Upper lobe of left lung (tissue), 6 donors: Measurements from ENCODE around the gene TCF12. TPM values are rescaled to one million over a fixed set of nuclear protein-coding genes. Genes with fewer than 3 reads are reported as not detected.

Experiments used
- ATAC-seq, 2 donors: fragments of 200-7000 bp; cut with Tn5 transposase; one replicate each; pipeline ENCODE4 v1.9.1; 2022; ENCODE audit warnings: mild to moderate bottlenecking in 2 of 2, moderate library complexity in 2 of 2; ENCODE audit not compliant: low FRiP score in 2 of 2
- DNase-seq, 2 donors: peaks; one replicate each; pipeline ENCODE4 v3.0.0-alpha.2; 2019 to 2020
- H3K27ac ChIP-seq, 4 donors: fragments of 200-600 bp; sonication (generic); one replicate each; pipeline ENCODE4 v1.5.1; 2016 to 2019
- H3K27me3 ChIP-seq, 4 donors: fragments of 200-600 bp; sonication (generic); one replicate each; pipeline ENCODE4 v1.5.1; 2017 to 2019
- H3K36me3 ChIP-seq, 4 donors: fragments of 200-600 bp; sonication (generic); one replicate each; pipeline ENCODE4 v1.5.1; 2016 to 2019
- H3K4me1 ChIP-seq, 4 donors: fragments of 200-600 bp; sonication (generic); one replicate each; pipeline ENCODE4 v1.5.1; 2018 to 2019
- H3K4me3 ChIP-seq, 4 donors: fragments of 200-600 bp; sonication (generic); one replicate each; pipeline ENCODE4 v1.5.1; 2017 to 2019; ENCODE audit warnings: mild to moderate bottlenecking in 2 of 4, moderate library complexity in 1 of 4
- H3K9me3 ChIP-seq, 4 donors: fragments of 200-600 bp; sonication (generic); one replicate each; pipeline ENCODE4 v1.5.1; 2018 to 2019
- EP300 ChIP-seq, 4 donors: sonication (generic); formaldehyde crosslinking; IDR thresholded peaks; one replicate each; pipeline ENCODE4 v1.5.1; 2017; ENCODE audit warnings: antibody characterized with exemption in 4 of 4, control low read depth in 2 of 4
- POLR2A ChIP-seq, 4 donors: fragments of 450-650 bp; IDR thresholded peaks; one replicate each; pipeline ENCODE4 v1.5.1; 2016 to 2017; ENCODE audit warnings: antibody characterized with exemption in 4 of 4, mild to moderate bottlenecking in 2 of 4
- POLR2AphosphoS5 ChIP-seq, 2 donors: sonication (generic); formaldehyde crosslinking; IDR thresholded peaks; one replicate each; pipeline ENCODE4 v1.5.1; 2017; ENCODE audit warnings: antibody characterized with exemption in 2 of 2
- WGBS, 2 donors: methylation state at CpG; one replicate each; pipeline ENCODE4 v1.1.5; 2017 to 2018; 5-methylcytosine and 5-hydroxymethylcytosine counted together
- total RNA-seq, 6 donors: library from RNA; depleted of rRNA in 4 of 6; stranded (reverse); fragments of >200 nt in 4 of 6; gene quantifications; one replicate each; pipeline versions ENCODE4 v1.1.0 to v1.2.1, GENCODE V29; 2016 to 2021
- TF ChIP-seq, protein P1 (sequence below), 6 experiments: fragments of 450-650 bp in 4 of 6; fragments of 200-600 bp in 2 of 6; sonication (generic) in 2 of 6; IDR thresholded peaks; one replicate each; pipeline ENCODE4 v1.5.1; 2016 to 2019; ENCODE audit warnings: antibody characterized with exemption in 6 of 6
- donor health status: DM: no; HTN: no; CAD: no; lungs with moderate emphysema.
- donor health status: DM: no; HTN: yes; CAD: no; lungs with severe emphysema.

The TCF12 gene
- total RNA-seq, 6 donors from 2014 or later, result 74.5 to 257 (median 103) TPM

- DNase-seq (no peak), ATAC-seq (no peak)
- no peaks in the 10 kb centered on the region for H3K27me3 ChIP-seq
- 83 to 100% methylated on average over 1 of the region's 1 CpG for WGBS, 2 donors
- H3K4me3 ChIP-seq, result no peak overlapping the region
- H3K9me3 ChIP-seq, result no peaks in the 10 kb centered on the region
- H3K4me1 ChIP-seq, result peaks cover 0 to 7% (median 4%) of the 10 kb centered on the region in 4 donors
- no peaks in the 10 kb centered on the region for H3K36me3 ChIP-seq
- H3K27ac ChIP-seq, result no peak overlapping the region
- TF ChIP-seq POLR2A (IDR thresholded peaks at IDR 0.05) (no peak), EP300 (IDR thresholded peaks at IDR 0.05) (no peak), POLR2AphosphoS5 (IDR thresholded peaks at IDR 0.05) (no peak)
- TF ChIP-seq, protein P1, sequence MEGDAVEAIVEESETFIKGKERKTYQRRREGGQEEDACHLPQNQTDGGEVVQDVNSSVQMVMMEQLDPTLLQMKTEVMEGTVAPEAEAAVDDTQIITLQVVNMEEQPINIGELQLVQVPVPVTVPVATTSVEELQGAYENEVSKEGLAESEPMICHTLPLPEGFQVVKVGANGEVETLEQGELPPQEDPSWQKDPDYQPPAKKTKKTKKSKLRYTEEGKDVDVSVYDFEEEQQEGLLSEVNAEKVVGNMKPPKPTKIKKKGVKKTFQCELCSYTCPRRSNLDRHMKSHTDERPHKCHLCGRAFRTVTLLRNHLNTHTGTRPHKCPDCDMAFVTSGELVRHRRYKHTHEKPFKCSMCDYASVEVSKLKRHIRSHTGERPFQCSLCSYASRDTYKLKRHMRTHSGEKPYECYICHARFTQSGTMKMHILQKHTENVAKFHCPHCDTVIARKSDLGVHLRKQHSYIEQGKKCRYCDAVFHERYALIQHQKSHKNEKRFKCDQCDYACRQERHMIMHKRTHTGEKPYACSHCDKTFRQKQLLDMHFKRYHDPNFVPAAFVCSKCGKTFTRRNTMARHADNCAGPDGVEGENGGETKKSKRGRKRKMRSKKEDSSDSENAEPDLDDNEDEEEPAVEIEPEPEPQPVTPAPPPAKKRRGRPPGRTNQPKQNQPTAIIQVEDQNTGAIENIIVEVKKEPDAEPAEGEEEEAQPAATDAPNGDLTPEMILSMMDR (IDR thresholded peaks at IDR 0.05), result no peak
Measured at GRCh38 chr15:57124036-57124435, 205.6 kb downstream of the TCF12 start.

DNA sequence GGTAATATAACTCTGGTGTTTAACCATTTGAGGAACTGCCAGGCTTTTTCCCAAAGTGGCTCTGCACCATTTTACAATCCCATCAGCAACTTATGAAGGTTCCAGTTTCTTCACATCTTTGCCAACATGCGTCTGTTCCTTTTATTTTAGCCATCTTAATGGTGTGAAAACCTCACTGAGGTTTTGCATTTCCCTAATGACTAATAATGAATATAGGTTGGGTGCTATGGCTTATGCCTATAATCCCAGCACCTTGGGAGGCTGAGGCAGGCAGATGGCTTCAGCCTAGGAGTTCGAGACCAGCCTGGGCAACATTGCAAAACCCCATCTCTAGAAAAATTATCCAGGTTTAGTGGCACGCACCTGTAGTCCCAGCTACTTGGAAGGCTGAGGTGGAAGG lies 210.6 kb downstream of the TCF12 start:
- H3K27ac ChIP-seq, result no peak overlapping the region

DNA sequence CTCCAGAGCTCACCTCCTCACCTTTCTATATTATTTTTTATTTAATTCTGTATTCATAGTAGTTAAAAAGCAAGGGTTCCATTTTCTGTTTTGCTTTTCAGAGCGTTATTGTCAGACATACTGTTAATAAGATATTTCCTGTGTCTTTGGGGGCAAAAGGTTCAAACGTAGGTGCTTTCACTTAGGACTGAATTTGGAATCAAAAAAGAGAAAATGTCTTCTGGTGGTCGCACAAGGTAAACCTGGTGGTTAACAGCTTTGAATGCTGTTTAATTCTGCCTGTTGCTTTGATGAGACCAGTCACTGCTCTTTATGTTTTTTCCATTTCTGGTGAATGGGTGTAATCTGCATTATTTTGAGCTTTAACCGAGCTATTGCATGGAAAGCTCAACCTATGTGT lies 212.5 kb downstream of the TCF12 start:
- no peak for TF ChIP-seq POLR2AphosphoS5 (IDR thresholded peaks at IDR 0.05)
- TF ChIP-seq EP300 (IDR thresholded peaks at IDR 0.05), result no peak
- TF ChIP-seq POLR2A (IDR thresholded peaks at IDR 0.05), result no peak
- TF ChIP-seq, protein P1 (IDR thresholded peaks at IDR 0.05), result no peak
- ATAC-seq (no peak), DNase-seq (no peak)
- Histone ChIP-seq H3K4me1 (peaks cover 5 to 23% (median 14%) of the 10 kb centered on the region in 4 donors), H3K27me3 (no peaks in the 10 kb centered on the region), H3K4me3 (no peak overlapping the region), H3K27ac (no peak overlapping the region), H3K36me3 (no peaks in the 10 kb centered on the region), H3K9me3 (no peaks in the 10 kb centered on the region)
- 77 to 83% methylated on average over 4 of the region's 4 CpGs for WGBS, 2 donors

More for the DNA sequence above, 210.6 kb downstream of the TCF12 start:
- no peak for TF ChIP-seq POLR2AphosphoS5 (IDR thresholded peaks at IDR 0.05)
- TF ChIP-seq, protein P1 (IDR thresholded peaks at IDR 0.05), result no peak
- TF ChIP-seq POLR2A (IDR thresholded peaks at IDR 0.05), result no peak
- TF ChIP-seq EP300 (IDR thresholded peaks at IDR 0.05), result no peak
- no peaks in the 10 kb centered on the region for H3K9me3 ChIP-seq
- WGBS, 2 donors, result 84 to 92% methylated on average over 3 of the region's 3 CpGs
- DNase-seq, result no peak
- ATAC-seq, result no peak
- no peak overlapping the region for H3K4me3 ChIP-seq
- no peaks in the 10 kb centered on the region for H3K27me3 ChIP-seq
- H3K4me1 ChIP-seq, result peaks cover 0 to 5% (median 1%) of the 10 kb centered on the region in 4 donors
- H3K36me3 ChIP-seq, result no peaks in the 10 kb centered on the region

- TF ChIP-seq EP300 (IDR thresholded peaks at IDR 0.05) (no peak), POLR2A (IDR thresholded peaks at IDR 0.05) (no peak), POLR2AphosphoS5 (IDR thresholded peaks at IDR 0.05) (no peak)
- TF ChIP-seq, protein P1 (IDR thresholded peaks at IDR 0.05), result no peak
- 62 to 71% methylated on average over 9 of the region's 9 CpGs for WGBS, 2 donors
- Histone ChIP-seq H3K27me3 (no peaks in the 10 kb centered on the region), H3K4me3 (no peak overlapping the region), H3K9me3 (no peaks in the 10 kb centered on the region), H3K27ac (no peak overlapping the region), H3K4me1 (peaks cover 5 to 29% (median 19%) of the 10 kb centered on the region in 4 donors), H3K36me3 (no peaks in the 10 kb centered on the region)
- ATAC-seq (no peak), DNase-seq (no peak)
Measured at GRCh38 chr15:57133127-57133968, 214.9 kb downstream of the TCF12 start.
